OCI-LY7 (cell line): ENCODE data around the gene SNAPC1.

Experiments used
- EZH2phosphoT487 ChIP-seq: fragments of 200-600 bp; sonication (generic); IDR thresholded peaks from 2 replicates; pipeline ENCODE4 v1.6.1; 2018; ENCODE audit warnings: low read depth, borderline replicate concordance, mild to moderate bottlenecking, mixed run types, antibody characterized with exemption, low read length, moderate library complexity, mixed read lengths
- TF ChIP-seq, protein P1 (sequence below): fragments of 200-600 bp; sonication (generic); conservative IDR thresholded peaks from 2 replicates; pipeline ENCODE4 v1.5.1; 2014; ENCODE audit warnings: mild to moderate bottlenecking, antibody characterized with exemption, low read length, moderate library complexity, mixed read lengths

DNA sequence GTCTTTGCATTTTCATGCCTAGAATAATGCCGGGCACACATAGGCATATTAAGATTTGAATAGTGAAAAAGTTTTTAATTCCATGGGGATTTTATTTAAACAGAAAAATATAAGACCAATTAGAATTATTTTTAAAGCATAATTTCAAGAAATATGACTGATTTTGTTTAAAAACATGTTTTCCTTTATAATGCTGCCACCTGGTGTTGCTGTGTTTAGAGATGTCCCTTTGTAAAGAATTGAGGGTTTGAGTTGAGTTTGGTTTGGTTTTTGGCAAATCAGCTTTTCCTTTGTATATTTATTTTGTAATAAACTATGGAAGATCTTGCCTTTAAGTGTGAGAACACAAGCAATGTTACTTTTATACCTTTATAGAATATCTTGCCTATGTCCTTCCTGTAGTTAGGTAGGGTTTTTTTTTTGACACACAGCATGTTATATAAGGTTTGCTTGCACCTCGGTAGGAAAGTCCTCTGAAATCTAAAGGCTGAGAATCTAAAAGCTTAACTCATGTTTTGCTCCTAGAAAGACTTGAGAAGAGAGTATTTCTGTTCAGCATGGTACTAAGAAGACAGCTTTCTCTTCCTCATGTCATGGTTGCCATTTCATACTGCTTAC, 31.4 kb upstream of the SNAPC1 start:
- TF ChIP-seq, protein P1, sequence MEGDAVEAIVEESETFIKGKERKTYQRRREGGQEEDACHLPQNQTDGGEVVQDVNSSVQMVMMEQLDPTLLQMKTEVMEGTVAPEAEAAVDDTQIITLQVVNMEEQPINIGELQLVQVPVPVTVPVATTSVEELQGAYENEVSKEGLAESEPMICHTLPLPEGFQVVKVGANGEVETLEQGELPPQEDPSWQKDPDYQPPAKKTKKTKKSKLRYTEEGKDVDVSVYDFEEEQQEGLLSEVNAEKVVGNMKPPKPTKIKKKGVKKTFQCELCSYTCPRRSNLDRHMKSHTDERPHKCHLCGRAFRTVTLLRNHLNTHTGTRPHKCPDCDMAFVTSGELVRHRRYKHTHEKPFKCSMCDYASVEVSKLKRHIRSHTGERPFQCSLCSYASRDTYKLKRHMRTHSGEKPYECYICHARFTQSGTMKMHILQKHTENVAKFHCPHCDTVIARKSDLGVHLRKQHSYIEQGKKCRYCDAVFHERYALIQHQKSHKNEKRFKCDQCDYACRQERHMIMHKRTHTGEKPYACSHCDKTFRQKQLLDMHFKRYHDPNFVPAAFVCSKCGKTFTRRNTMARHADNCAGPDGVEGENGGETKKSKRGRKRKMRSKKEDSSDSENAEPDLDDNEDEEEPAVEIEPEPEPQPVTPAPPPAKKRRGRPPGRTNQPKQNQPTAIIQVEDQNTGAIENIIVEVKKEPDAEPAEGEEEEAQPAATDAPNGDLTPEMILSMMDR, result peak; percentile 93
- no peak for TF ChIP-seq EZH2phosphoT487
